Subcutaneous preadipocyte (primary cell): ENCODE results near the gene RAB43. TPM values are rescaled to one million over a fixed set of nuclear protein-coding genes. Genes with fewer than 3 reads are reported as not detected.

Experiments used
- total RNA-seq: library from RNA; depleted of rRNA; stranded (reverse); fragments of >200 nt; gene quantifications from 2 replicates; pipeline ENCODE4 v1.2.3, GENCODE V29; 2012

RAB43 gene
- total RNA-seq, result 5.1 and 8.4 TPM in 2 replicates

GRCh38 chr3:129121792-129122411, at the start of gene RAB43:
Gene RAB43 (minus strand): TSS chr3:129121804. CDS start chr3:129121489, 315 bp downstream.

DNA sequence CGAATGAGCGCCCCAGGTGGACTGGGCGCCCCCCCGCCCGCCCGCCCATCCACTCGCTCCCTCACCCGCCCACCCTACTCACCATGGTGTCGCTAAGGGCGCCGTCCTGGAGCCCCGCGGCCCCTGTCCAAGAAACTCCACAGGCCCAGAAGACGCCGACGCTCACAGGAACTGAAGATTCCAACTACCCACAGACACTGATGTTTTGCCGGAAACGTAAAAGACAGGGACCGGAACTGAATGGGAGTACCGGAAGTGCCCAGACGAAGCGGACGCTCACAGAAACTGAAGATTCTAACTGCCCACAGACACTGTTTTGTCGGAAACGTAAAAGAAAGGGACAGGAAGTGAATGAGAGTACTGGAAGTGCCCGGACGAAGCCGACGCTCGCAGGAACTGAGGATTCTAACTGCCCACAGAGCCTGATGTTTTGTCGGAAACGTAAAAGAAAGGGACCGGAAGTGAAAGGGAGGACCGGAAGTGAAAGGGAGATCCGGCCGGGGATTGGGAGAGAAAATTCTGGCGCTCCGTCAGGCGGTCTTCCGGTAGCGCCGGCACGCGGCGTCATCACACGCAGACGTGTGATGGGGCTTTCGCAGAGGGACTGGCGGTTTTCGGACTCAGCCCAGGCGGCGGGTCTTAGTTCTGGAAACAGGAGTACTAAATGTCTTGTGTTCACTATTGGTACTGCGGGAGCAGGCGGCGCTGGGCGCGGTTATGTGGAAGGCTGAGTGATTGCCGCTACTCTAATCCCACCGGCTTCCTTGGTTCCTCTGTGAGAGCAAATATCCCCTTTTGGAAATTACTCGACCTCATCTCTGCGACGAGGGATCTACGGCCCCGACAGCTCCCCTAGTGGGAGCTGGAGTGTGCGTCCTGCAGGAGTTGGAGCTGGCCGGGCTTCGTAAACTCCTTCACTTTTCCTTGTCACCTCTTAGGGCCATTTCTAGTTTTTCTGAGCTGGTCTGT, 39.6 kb upstream of the RAB43 start, which contains the start of gene ISY1:
Gene ISY1, minus strand, starts transcription at position 173 of the 969 bp plus-strand sequence. Its CDS starts 88 bp downstream, at position 85.

DNA sequence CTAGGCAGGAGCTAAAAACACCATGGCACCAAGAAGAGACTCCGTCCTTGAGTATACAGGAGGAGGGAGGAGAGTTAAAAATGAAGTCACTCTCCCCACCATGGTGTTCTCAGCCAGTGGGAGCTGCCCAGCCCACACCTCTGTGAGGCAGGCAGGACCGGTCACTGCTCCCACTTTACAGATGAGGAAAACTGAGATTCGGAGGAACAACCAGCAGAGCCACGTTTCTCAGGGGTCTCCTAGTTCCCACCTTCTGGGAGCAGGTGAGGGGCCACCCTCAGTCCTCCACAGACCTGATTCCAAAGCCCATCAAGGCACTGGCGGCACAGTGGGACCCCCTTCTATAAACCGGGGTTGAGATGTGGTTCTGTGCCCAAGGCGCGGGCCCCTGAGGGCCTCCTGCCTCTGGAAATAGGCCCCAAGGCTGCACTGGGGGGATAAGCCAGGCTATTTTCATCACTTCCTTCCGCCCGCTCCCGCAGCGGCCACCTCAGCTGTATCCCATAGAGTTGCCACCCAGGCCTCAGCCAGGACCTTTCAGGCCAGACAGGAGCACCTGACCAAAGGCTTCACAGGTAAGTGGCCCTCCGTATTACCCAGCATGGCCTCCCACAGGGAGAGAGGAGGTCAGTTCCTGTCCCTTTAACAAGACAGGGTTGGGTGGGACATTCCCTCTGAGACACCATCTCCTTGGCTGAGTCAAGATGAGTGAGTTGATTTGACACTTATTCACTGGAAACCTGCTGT, 61.2 kb downstream of the RAB43 start, which contains the start of gene GP9:
Gene GP9, plus strand, starts transcription at position 504 of the 747 bp plus-strand sequence. CDS start 961 bp downstream, outside the sequence.

Other genes starting within 250 kb of the RAB43 start
- gene ACAD9, start 242.2 kb downstream of the RAB43 start, total RNA-seq, result 40.7 and 43.0 TPM in 2 replicates
- gene CFAP92, start 127.7 kb downstream of the RAB43 start, total RNA-seq, result under 0.01 and 0.37 TPM in 2 replicates
- gene EFCC1, start 120.5 kb downstream of the RAB43 start, total RNA-seq, result not detected in 2 replicates
- gene GP9, start 61.0 kb downstream of the RAB43 start, total RNA-seq, result not detected in 2 replicates
- 22.8 and 31.5 TPM in 2 replicates for gene ISY1, start 39.3 kb upstream of the RAB43 start, total RNA-seq
- 217 and 230 TPM in 2 replicates for gene CNBP, start 62.1 kb upstream of the RAB43 start, total RNA-seq
- 253 and 336 TPM in 2 replicates for gene COPG1, start 127.8 kb upstream of the RAB43 start, total RNA-seq
- gene HMCES, start 157.1 kb upstream of the RAB43 start, total RNA-seq, result 11.8 and 19.5 TPM in 2 replicates